Measurements from ENCODE around the gene IMP4.

DNA sequence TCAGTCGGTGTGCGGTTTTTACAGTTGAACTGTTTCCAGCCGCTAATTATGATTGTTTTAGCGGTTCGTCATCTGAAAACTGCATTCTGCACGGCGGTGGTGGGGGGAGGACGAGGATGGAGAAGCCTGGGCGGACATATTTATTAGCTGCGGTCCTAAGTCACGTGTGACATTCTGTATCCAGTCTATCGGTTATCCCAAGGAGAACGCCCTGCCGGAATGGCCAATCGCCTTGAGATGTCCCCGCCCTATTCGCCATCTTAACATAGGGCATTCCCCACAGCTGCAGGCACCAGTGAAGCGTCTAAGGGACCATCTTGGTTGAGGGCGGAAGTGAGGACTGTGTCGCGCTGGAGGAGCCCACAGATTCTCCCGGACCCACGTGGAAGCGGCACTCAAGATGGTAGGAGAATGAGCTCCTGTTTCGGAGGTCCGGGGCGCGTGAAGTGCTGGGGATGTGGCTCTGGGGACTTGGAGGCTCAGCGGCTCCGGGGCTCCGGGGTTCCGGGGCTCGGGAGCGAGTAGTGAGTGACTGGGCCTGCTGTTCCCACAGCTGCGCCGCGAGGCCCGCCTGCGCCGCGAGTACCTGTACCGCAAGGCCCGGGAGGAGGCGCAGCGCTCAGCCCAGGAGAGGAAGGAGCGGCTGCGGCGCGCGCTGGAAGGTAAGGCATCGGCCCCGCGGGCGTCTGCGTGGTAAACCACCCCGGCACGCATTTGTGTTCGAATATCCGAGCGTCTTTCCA lies at the start of gene IMP4:
- TF ChIP-seq REST (IDR thresholded peaks at IDR 0.05; ENCODE audit: low read depth), result no peak
- TF ChIP-seq CEBPB (IDR thresholded peaks at IDR 0.05), result no peak
- TF ChIP-seq ZBTB7A (IDR thresholded peaks at IDR 0.05; ENCODE audit: low read depth), result no peak
- TF ChIP-seq EGR1 (IDR thresholded peaks at IDR 0.05), result peak; percentile 94
- TF ChIP-seq FOXM1 (IDR thresholded peaks at IDR 0.05; ENCODE audit: borderline replicate concordance, low read depth), result no peak; the same call in 1 of the 2 replicates
- no peak for TF ChIP-seq RAD21 (IDR thresholded peaks at IDR 0.05; ENCODE audit: low read depth)

Measured in Ishikawa (cell line).